GM19193 (cell line): ENCODE results near the gene PDZK1.

Source experiments
- POLR2A ChIP-seq: IDR thresholded peaks from 4 replicates; pipeline ENCODE4 v1.6.1; 2011; ENCODE audit not compliant: insufficient read depth, insufficient read length; ENCODE audit errors: extremely low read depth

Gene PDZK1

GRCh38 chr1:145717833-145718232, 10.7 kb upstream of the PDZK1 start:
- TF ChIP-seq POLR2A: no peak

GRCh38 chr1:145716641-145717345, 9.6 kb upstream of the PDZK1 start:
- no peak for TF ChIP-seq POLR2A

DNA sequence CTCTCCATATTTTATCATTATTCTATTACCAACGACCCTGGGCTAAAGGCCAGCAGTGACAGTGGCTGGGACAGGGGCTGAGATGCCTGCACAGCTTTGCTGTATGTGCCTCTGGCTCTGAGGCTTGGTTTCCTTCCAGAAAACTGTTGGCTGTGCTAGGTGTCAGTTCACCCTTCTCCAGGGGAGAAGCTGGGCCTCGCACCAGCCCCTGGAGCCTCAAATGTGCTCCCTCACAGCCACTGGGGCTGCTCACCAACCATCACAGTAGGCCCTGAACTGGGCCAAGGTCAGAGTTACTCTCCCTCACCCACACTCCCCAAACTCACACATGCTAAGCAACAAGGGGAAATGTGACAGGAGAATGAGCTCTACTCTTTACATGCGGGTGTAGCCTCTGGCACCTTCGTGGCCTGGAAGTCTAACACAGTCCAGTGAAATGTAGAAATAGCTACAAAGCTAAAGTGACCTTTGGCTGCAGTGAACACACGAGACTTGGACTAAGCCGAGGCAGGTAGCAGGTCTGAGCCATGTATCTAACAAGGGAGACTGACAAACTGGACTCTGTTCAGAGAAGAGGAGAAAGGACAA, 7.5 kb upstream of the PDZK1 start:
- no peak for TF ChIP-seq POLR2A

DNA sequence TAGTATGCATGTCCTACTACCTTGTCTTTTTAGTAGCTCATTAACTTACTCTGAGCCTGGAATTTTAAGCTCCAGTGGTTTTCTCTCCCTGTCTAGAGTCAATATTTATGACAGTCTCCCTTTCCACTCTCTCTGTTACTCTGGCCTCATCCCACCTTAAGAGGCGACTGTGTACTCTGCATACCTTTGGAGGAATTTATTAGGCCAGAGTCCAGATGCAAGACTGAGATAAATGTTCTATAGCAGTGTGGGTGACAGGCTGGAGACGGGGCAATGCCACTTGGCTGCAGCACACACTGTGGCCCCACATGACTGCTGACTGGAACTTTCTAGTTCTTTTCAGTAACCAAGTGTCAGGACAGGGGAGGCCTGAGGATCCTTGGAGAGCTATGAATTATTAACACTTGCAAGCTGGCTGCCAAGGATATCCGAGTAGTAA, 4.1 kb upstream of the PDZK1 start:
- no peak for TF ChIP-seq POLR2A

GRCh38 chr1:145710291-145711027, 3.3 kb upstream of the PDZK1 start:
- TF ChIP-seq POLR2A: no peak

- TF ChIP-seq POLR2A: no peak
Observed at GRCh38 chr1:145708063-145708462, 895 bp upstream of the PDZK1 start.

DNA sequence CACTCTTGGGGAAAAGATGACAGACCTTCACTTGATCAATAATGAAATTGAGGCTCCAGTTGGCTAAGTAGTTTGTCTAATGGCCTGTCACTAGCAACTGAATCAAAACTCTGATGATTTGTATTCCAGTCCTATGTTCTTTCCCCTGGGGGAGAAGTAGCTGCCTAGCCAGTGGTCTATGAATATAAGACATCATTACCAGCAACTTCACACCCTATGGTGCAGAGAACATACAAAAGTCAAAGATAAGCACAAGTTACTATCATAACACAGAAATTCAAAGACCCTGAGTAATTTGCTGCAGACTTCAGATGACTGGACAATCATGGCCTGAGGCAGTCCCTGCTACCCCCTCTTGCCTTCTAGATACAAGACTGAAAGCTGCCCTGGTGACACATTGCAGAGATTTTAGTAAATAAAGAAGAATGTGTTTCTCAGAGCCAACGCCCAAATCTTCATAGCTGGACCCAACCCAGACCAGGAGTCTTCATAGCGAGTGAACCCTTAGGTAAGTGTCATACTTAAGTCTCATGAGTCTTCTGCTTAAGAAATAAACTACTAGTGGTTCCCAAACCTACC, 993 bp downstream of the PDZK1 start:
- no peak for TF ChIP-seq POLR2A

DNA sequence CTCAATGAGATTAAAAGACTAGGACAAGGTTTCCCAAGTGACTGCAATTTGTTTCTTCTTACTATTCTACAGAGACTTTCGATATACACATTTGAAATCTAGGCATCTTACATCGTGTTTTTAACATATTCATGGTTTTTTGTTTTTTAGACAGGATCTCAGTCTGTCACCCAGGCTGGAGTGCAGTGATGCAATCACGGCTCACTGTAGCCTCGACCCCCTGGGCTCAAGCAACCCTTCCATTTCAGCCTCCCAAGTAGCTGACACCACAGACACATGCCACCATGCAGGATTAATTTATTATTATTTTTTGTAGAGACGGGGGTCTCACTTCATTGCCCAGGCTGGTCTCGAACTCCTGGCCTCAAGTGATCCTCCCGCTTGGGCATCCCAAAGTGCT, 1.5 kb downstream of the PDZK1 start:
- no peak for TF ChIP-seq POLR2A

DNA sequence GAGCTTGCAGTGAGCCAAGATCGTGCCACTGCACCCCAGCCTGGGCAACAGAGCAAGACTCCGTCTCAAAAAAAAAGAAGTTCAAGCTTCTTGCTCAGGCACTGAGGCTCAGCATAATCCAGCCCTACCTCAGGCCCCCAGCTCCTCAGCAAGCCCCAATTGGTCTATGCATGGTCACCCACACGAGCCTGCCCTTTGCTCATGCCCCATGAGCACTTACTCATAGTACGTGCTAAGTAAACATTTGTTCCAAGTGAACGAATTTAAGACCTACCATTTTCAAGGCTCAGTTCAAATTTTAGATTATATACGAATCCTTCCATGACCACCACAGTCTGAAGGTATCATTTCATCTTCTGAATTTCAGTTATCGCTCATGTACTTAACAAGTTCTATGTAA, 4.3 kb downstream of the PDZK1 start:
- TF ChIP-seq POLR2A: no peak

- no peak for TF ChIP-seq POLR2A
Observed at GRCh38 chr1:145702052-145702451, 5.1 kb downstream of the PDZK1 start.

DNA sequence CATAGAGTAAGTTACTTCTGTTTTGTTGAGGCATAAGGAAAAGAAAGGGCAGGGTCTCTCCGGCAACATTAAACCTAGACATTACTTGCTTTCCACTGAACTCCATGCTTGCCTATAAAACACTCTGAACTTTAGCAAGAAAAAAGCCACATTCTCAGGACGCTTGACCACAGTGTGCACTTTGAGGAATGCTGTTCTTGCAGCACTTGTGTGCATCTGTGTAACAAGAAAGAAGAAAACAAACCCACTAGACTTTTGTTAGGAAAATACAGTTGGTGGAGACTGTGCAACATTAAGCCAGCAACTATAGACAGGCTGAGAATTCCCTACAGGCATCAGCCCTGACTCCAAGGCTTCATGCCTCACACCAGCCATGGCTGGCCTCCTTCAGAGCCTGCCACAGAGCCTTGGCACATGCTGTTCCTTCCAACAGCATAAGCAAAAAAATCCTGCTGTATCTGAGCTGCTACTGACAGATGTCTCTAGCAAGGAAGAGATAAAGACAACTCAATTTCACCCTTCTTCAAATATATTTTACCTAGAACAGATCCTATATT, 5.8 kb downstream of the PDZK1 start:
- no peak for TF ChIP-seq POLR2A

DNA sequence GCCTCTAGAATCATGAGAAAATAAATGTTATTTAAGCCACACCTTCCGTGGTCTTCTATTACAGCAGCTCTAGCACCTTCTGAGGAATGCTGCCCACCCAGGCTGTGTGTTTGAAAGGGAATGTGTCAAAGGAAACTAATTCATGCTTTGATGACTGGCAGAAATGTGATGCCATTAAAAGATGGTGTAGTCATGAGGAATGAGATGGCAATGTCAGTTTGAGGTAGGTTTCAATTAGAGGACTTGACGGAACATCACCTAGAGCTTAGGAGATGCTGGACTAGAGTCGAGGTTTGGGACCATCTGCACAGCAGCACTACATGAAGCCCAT, 10.6 kb downstream of the PDZK1 start:
- no peak for TF ChIP-seq POLR2A

DNA sequence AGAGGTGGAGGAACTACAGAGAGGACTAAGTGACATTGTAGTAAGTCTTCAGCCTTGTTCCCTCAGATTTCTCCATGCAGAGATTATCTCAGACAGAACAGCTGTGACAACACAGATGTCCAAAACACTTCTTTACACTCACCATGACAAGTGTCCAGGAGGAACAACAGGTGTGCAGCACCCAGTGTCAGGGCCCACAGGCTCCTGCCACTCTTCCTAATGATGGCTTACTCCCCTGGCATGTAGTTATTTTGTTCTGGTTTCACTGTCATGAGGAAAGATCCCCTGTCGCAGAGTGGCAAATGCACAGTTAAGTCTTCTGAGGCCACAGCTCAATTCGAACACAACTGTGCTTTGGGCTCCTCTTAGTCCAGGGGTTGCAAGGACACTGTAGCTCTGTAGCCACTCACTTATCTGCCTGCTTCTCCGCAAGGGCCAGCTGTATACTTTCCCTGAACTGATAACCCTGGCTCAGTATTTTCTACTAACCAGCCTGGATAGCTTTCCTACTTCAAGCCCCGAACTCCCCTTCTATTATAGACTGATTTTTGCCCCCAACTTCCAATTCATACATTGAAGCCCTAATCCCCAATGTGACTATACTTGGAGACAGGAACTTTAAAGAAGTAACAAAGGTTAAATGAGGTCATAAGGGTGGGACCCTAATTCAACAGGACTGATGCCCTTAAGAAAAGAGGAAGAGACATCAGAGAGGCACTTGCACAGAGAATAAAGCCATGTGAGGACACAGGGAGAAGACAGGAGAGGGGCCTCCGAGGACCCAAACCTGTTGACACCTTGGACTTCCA, 11.1 kb downstream of the PDZK1 start:
- TF ChIP-seq POLR2A: no peak

GRCh38 chr1:145692785-145693443, 14.3 kb downstream of the PDZK1 start:
- TF ChIP-seq POLR2A: no peak

- TF ChIP-seq POLR2A: no peak
Observed at GRCh38 chr1:145690587-145691558, 16.3 kb downstream of the PDZK1 start.
